Mesendoderm (in vitro differentiated cells): Measurements from ENCODE around the gene GSG1L.
A peak's percentile ranks its signal among the peaks of the same experiment; 100 is the strongest.

Experiments used
- DNase-seq: peaks from one replicate; pipeline ENCODE4 v3.0.0; 2013
- H2AK5ac ChIP-seq: 2 replicates; pipeline ENCODE4 v1.6.1; 2013; ENCODE audit warnings: low read length, inconsistent platforms
- H2BK120ac ChIP-seq: 2 replicates; pipeline ENCODE4 v1.6.1; 2013; ENCODE audit warnings: low read depth, mild to moderate bottlenecking, low read length, moderate library complexity, mixed read lengths
- H2BK15ac ChIP-seq: replicated peaks from 2 replicates; pipeline ENCODE4 v1.6.1; 2013; ENCODE audit warnings: low read depth, mild to moderate bottlenecking, moderate library complexity
- H2BK5ac ChIP-seq: 2 replicates; pipeline ENCODE4 v1.6.1; 2013; ENCODE audit warnings: low read length, inconsistent platforms
- H3K18ac ChIP-seq: 2 replicates; pipeline ENCODE4 v1.6.1; 2013; ENCODE audit warnings: mild to moderate bottlenecking, low read length, mixed read lengths
- H3K23ac ChIP-seq: one replicate; pipeline ENCODE4 v1.6.1; 2013; ENCODE audit warnings: low read length
- H3K27ac ChIP-seq: 2 replicates; pipeline ENCODE4 v1.5.1; 2013; ENCODE audit warnings: low read depth, mild to moderate bottlenecking, inconsistent platforms, low read length, moderate library complexity
- H3K27me3 ChIP-seq: 2 replicates; pipeline ENCODE4 v1.6.1; 2013; ENCODE audit warnings: low read length, control low read depth, mild to moderate bottlenecking, inconsistent platforms; ENCODE audit not compliant: insufficient read depth, poor library complexity
- H3K36me3 ChIP-seq: 2 replicates; pipeline ENCODE4 v1.6.1; 2013; ENCODE audit warnings: low read length, inconsistent platforms; ENCODE audit not compliant: control insufficient read depth, insufficient read depth
- H3K4ac ChIP-seq: one replicate; pipeline ENCODE4 v1.6.1; 2013; ENCODE audit warnings: low read depth, mild to moderate bottlenecking, low read length, moderate library complexity
- H3K4me1 ChIP-seq: 2 replicates; pipeline ENCODE4 v1.6.1; 2013; ENCODE audit warnings: low read depth, low read length, inconsistent platforms; ENCODE audit not compliant: control insufficient read depth
- H3K4me2 ChIP-seq: 2 replicates; pipeline ENCODE4 v1.6.1; 2013; ENCODE audit warnings: low read length
- H3K4me3 ChIP-seq: 2 replicates; pipeline ENCODE4 v1.5.1; 2013; ENCODE audit warnings: mild to moderate bottlenecking, low read length
- H3K56ac ChIP-seq: one replicate; pipeline ENCODE4 v1.6.1; 2013; ENCODE audit warnings: low read length
- H3K79me1 ChIP-seq: 2 replicates; pipeline ENCODE4 v1.6.1; 2013; ENCODE audit warnings: low read length, inconsistent platforms
- H3K79me2 ChIP-seq: 2 replicates; pipeline ENCODE4 v1.6.1; 2013; ENCODE audit warnings: mild to moderate bottlenecking, low read length; ENCODE audit not compliant: control insufficient read depth, insufficient read depth
- H3K9ac ChIP-seq: 2 replicates; pipeline ENCODE4 v1.6.1; 2013; ENCODE audit warnings: low read length, inconsistent platforms
- H4K5ac ChIP-seq: one replicate; pipeline ENCODE4 v1.6.1; 2013; ENCODE audit warnings: low read length
- H4K8ac ChIP-seq: one replicate; pipeline ENCODE4 v1.6.1; 2013; ENCODE audit warnings: low read depth, mild to moderate bottlenecking, control low read depth, low read length, moderate library complexity
- WGBS: extraction: QIAGEN DNeasy Blood & Tissue Kit; methylation state at CpG from one replicate; pipeline ENCODE4 v1.1.7; 2013; ENCODE audit warnings: low lambda C conversion rate, missing lambda C conversion rate; ENCODE audit not compliant: insufficient coverage; ENCODE audit errors: extremely low coverage; 5-methylcytosine and 5-hydroxymethylcytosine counted together

GSG1L gene

GRCh38 chr16:27925612-27926011 is 137.9 kb downstream of the GSG1L start:
- Histone ChIP-seq H4K8ac (no peak overlapping the region), H2BK15ac (no peak overlapping the region), H3K56ac (no peak overlapping the region), H4K5ac (no peak overlapping the region), H3K36me3 (no peaks in the 10 kb centered on the region), H3K79me1 (no peaks in the 10 kb centered on the region), H3K23ac (no peak overlapping the region), H3K4me1 (no peaks in the 10 kb centered on the region), H3K18ac (no peak overlapping the region), H3K9ac (no peak overlapping the region), H2AK5ac (no peak overlapping the region), H2BK5ac (no peak overlapping the region), H3K4me3 (no peak overlapping the region), H3K27ac (no peak overlapping the region), H3K4me2 (no peak overlapping the region), H3K79me2 (no peaks in the 10 kb centered on the region), H3K27me3 (no peaks in the 10 kb centered on the region), H2BK120ac (no peak overlapping the region), H3K4ac (no peak overlapping the region)
- no peak for DNase-seq
- WGBS = no CpG with 5 or more reads among the region's 9 CpGs

- H2BK5ac ChIP-seq = no peak overlapping the region
- H2BK15ac ChIP-seq = no peak overlapping the region
- no peaks in the 10 kb centered on the region for H3K79me1 ChIP-seq
- H2AK5ac ChIP-seq = no peak overlapping the region
- H3K27ac ChIP-seq = no peak overlapping the region
- no peak overlapping the region for H4K5ac ChIP-seq
- H3K4me3 ChIP-seq = no peak overlapping the region
- no peak overlapping the region for H3K23ac ChIP-seq
- no peak overlapping the region for H3K4me2 ChIP-seq
- H3K56ac ChIP-seq = no peak overlapping the region
- H3K36me3 ChIP-seq = no peaks in the 10 kb centered on the region
- DNase-seq = peak; percentile 33
- H4K8ac ChIP-seq = no peak overlapping the region
- no peak overlapping the region for H3K9ac ChIP-seq
- H3K4me1 ChIP-seq = no peaks in the 10 kb centered on the region
- no peak overlapping the region for H3K4ac ChIP-seq
- no peaks in the 10 kb centered on the region for H3K79me2 ChIP-seq
- H2BK120ac ChIP-seq = no peak overlapping the region
- no peaks in the 10 kb centered on the region for H3K27me3 ChIP-seq
- H3K18ac ChIP-seq = no peak overlapping the region
- WGBS = no CpG with 5 or more reads among the region's 4 CpGs
Observed at GRCh38 chr16:27924411-27925118, 138.9 kb downstream of the GSG1L start.

- Histone ChIP-seq H4K5ac (no peak overlapping the region), H3K23ac (no peak overlapping the region), H3K18ac (no peak overlapping the region), H4K8ac (no peak overlapping the region), H3K4me1 (no peaks in the 10 kb centered on the region), H2AK5ac (no peak overlapping the region), H3K4ac (no peak overlapping the region), H2BK5ac (no peak overlapping the region), H3K9ac (no peak overlapping the region), H3K56ac (no peak overlapping the region), H3K27ac (no peak overlapping the region), H3K4me3 (no peak overlapping the region), H2BK120ac (no peak overlapping the region), H2BK15ac (no peak overlapping the region), H3K79me1 (no peaks in the 10 kb centered on the region), H3K36me3 (no peaks in the 10 kb centered on the region), H3K4me2 (no peak overlapping the region), H3K79me2 (no peaks in the 10 kb centered on the region), H3K27me3 (no peaks in the 10 kb centered on the region)
- DNase-seq = no peak
- WGBS = no CpG with 5 or more reads among the region's 1 CpG
Observed at GRCh38 chr16:27923751-27924150, 139.8 kb downstream of the GSG1L start.

- H2BK5ac ChIP-seq = no peak overlapping the region
- H3K4me1 ChIP-seq = no peaks in the 10 kb centered on the region
- no peak overlapping the region for H3K18ac ChIP-seq
- no peak overlapping the region for H3K56ac ChIP-seq
- no peak overlapping the region for H3K9ac ChIP-seq
- H3K4ac ChIP-seq = no peak overlapping the region
- 100% methylated on average over 3 of the region's 6 CpGs for WGBS
- H3K27me3 ChIP-seq = no peaks in the 10 kb centered on the region
- no peak overlapping the region for H2BK15ac ChIP-seq
- H4K5ac ChIP-seq = no peak overlapping the region
- no peak overlapping the region for H3K4me2 ChIP-seq
- peak; percentile 24 for DNase-seq
- no peaks in the 10 kb centered on the region for H3K79me2 ChIP-seq
- no peak overlapping the region for H3K23ac ChIP-seq
- H3K36me3 ChIP-seq = no peaks in the 10 kb centered on the region
- no peaks in the 10 kb centered on the region for H3K79me1 ChIP-seq
- no peak overlapping the region for H3K27ac ChIP-seq
- H2BK120ac ChIP-seq = no peak overlapping the region
- no peak overlapping the region for H3K4me3 ChIP-seq
- H4K8ac ChIP-seq = no peak overlapping the region
- H2AK5ac ChIP-seq = no peak overlapping the region
Observed at GRCh38 chr16:27922433-27922832, 141.1 kb downstream of the GSG1L start.

GRCh38 chr16:27921134-27921533 is 142.4 kb downstream of the GSG1L start:
- Histone ChIP-seq H2AK5ac (no peak overlapping the region), H3K27me3 (no peaks in the 10 kb centered on the region)

GRCh38 chr16:27920391-27920891 is 143.1 kb downstream of the GSG1L start:
- no peaks in the 10 kb centered on the region for H3K79me1 ChIP-seq
- H3K27ac ChIP-seq = no peak overlapping the region
- no peak overlapping the region for H3K18ac ChIP-seq
- H2BK5ac ChIP-seq = no peak overlapping the region
- no peak overlapping the region for H2AK5ac ChIP-seq
- H3K4me3 ChIP-seq = no peak overlapping the region
- no peak overlapping the region for H3K4me2 ChIP-seq
- no peaks in the 10 kb centered on the region for H3K27me3 ChIP-seq
- H4K5ac ChIP-seq = no peak overlapping the region
- no CpG with 5 or more reads among the region's 11 CpGs for WGBS
- H4K8ac ChIP-seq = no peak overlapping the region
- no peak overlapping the region for H3K9ac ChIP-seq
- H3K56ac ChIP-seq = no peak overlapping the region
- H2BK15ac ChIP-seq = no peak overlapping the region
- no peaks in the 10 kb centered on the region for H3K4me1 ChIP-seq
- no peaks in the 10 kb centered on the region for H3K79me2 ChIP-seq
- no peak overlapping the region for H3K23ac ChIP-seq
- H2BK120ac ChIP-seq = no peak overlapping the region
- H3K4ac ChIP-seq = no peak overlapping the region
- H3K36me3 ChIP-seq = no peaks in the 10 kb centered on the region
- peak; percentile 85 for DNase-seq

More at GRCh38 chr16:27921134-27921533, 142.4 kb downstream of the GSG1L start:
- Histone ChIP-seq H3K4me1 (no peaks in the 10 kb centered on the region), H3K4me3 (no peak overlapping the region), H3K36me3 (no peaks in the 10 kb centered on the region), H3K18ac (no peak overlapping the region), H2BK5ac (no peak overlapping the region), H2BK15ac (no peak overlapping the region), H3K4ac (no peak overlapping the region), H3K79me2 (no peaks in the 10 kb centered on the region), H2BK120ac (no peak overlapping the region), H3K9ac (no peak overlapping the region), H3K56ac (no peak overlapping the region), H3K27ac (no peak overlapping the region), H3K23ac (no peak overlapping the region), H4K5ac (no peak overlapping the region), H3K4me2 (no peak overlapping the region), H4K8ac (no peak overlapping the region), H3K79me1 (no peaks in the 10 kb centered on the region)
- WGBS = no CpG with 5 or more reads among the region's 4 CpGs
- DNase-seq = no peak
